SK-N-MC (cell line): ENCODE results near the gene PSMG4.

ENCODE experiments used
- EZH2 ChIP-seq: fragments of 200-600 bp; sonication (generic); IDR thresholded peaks from one replicate; pipeline ENCODE4 v1.6.1; 2017; ENCODE audit warnings: antibody characterized with exemption
- FOXP2 ChIP-seq: optimal IDR thresholded peaks from 2 replicates; pipeline ENCODE3; 2011; ENCODE audit warnings: mild to moderate bottlenecking, moderate library complexity; ENCODE audit not compliant: insufficient read depth; ENCODE audit errors: extremely low read length, control extremely low read depth
- POLR2AphosphoS5 ChIP-seq: IDR thresholded peaks from 2 replicates; pipeline ENCODE4 v1.6.1; 2012; ENCODE audit warnings: mild to moderate bottlenecking, low read depth, low read length, borderline replicate concordance

GRCh38 chr6:3282476-3283236 lies 23.9 kb downstream of the PSMG4 start:
- TF ChIP-seq FOXP2 (no peak), EZH2 (no peak), POLR2AphosphoS5 (no peak)
